ENCODE data around the gene PDE6B.
"Not testable (repeated sequence)": the region's sequence is repeated elsewhere in the genome, so short reads cannot be mapped to it uniquely, and the experiment has no call there.

The PDE6B gene

GRCh38 chr4:658681-659667 lies 33.6 kb downstream of the PDE6B start:
- no peak for DNase-seq

GRCh38 chr4:659851-660250 lies 34.5 kb downstream of the PDE6B start:
- DNase-seq, result no peak

GRCh38 chr4:660401-660800 lies 35.0 kb downstream of the PDE6B start:
- DNase-seq, result no peak

GRCh38 chr4:661231-661630 lies 35.9 kb downstream of the PDE6B start:
- DNase-seq, result no peak

GRCh38 chr4:661881-662761 lies 36.7 kb downstream of the PDE6B start:
- DNase-seq, result no peak

- no peak for DNase-seq
Observed at GRCh38 chr4:663046-663437, 37.7 kb downstream of the PDE6B start.

GRCh38 chr4:663438-664428 lies 38.4 kb downstream of the PDE6B start:
- DNase-seq, result no peak

- no peak for DNase-seq
Observed at GRCh38 chr4:664713-665231, 39.4 kb downstream of the PDE6B start.

GRCh38 chr4:665381-665750 lies 40.0 kb downstream of the PDE6B start:
- DNase-seq, result no peak

GRCh38 chr4:665751-666435 lies 40.5 kb downstream of the PDE6B start:
- DNase-seq, result no peak

- DNase-seq, result no peak
Observed at GRCh38 chr4:666436-666810, 41.0 kb downstream of the PDE6B start.

GRCh38 chr4:666822-667544 lies 41.6 kb downstream of the PDE6B start:
- no peak for DNase-seq

GRCh38 chr4:667545-667925 lies 42.2 kb downstream of the PDE6B start:
- DNase-seq, result no peak

- not testable (repeated sequence) for DNase-seq
Observed at GRCh38 chr4:668219-668618, 42.8 kb downstream of the PDE6B start.

GRCh38 chr4:669806-670559 lies 44.6 kb downstream of the PDE6B start:
- DNase-seq, result not testable (repeated sequence)

- DNase-seq, result no peak
Observed at GRCh38 chr4:671769-672168, 46.4 kb downstream of the PDE6B start.

- no peak for DNase-seq
Observed at GRCh38 chr4:673349-674091, 48.1 kb downstream of the PDE6B start.

GRCh38 chr4:674172-675035 lies 49.0 kb downstream of the PDE6B start, which contains the start of the genes ATP5ME and MYL5:
Gene ATP5ME, minus strand, starts transcription at chr4:674276. Its CDS starts 29 bp downstream, at chr4:674247.
Gene MYL5, plus strand, starts transcription at chr4:674542. Its CDS starts 3,485 bp downstream, at chr4:678027.
- peak; percentile 84 for DNase-seq
